ENCODE data around the gene DAD1.

DNA sequence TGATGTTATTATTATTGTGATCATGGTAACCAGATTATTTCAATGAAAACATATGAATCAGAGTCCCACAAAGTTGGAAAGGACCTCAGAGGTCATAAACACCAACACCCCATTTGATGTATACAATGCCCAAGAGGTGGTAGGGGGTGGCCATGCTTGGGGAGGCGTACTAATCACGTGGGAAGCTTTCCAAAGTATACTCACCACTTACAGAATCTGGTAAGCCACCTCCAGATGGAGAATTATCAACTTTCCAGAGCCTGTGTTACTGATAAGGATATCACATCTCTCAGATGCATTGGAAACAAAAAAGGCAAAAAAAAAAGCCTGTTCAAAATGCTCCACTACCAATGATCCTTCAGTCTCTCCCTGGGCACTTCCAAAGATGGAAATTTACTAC lies 8.4 kb downstream of the DAD1 start:
- TF ChIP-seq, protein P1, sequence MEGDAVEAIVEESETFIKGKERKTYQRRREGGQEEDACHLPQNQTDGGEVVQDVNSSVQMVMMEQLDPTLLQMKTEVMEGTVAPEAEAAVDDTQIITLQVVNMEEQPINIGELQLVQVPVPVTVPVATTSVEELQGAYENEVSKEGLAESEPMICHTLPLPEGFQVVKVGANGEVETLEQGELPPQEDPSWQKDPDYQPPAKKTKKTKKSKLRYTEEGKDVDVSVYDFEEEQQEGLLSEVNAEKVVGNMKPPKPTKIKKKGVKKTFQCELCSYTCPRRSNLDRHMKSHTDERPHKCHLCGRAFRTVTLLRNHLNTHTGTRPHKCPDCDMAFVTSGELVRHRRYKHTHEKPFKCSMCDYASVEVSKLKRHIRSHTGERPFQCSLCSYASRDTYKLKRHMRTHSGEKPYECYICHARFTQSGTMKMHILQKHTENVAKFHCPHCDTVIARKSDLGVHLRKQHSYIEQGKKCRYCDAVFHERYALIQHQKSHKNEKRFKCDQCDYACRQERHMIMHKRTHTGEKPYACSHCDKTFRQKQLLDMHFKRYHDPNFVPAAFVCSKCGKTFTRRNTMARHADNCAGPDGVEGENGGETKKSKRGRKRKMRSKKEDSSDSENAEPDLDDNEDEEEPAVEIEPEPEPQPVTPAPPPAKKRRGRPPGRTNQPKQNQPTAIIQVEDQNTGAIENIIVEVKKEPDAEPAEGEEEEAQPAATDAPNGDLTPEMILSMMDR (IDR thresholded peaks at IDR 0.05) = no peak
- no peak for TF ChIP-seq YY1 (IDR thresholded peaks at IDR 0.05; ENCODE audit: low read depth)
- no peak for TF ChIP-seq MAX (IDR thresholded peaks at IDR 0.05; ENCODE audit: low read depth)
- no peak for TF ChIP-seq EZH2phosphoT487 (IDR thresholded peaks at IDR 0.05; ENCODE audit: borderline replicate concordance, low read depth)
- no peak for TF ChIP-seq RCOR1 (IDR thresholded peaks at IDR 0.05; ENCODE audit: low read length)

All from SK-N-SH (cell line).